Liver (tissue), 3 donors: ENCODE results near the gene NAV2.

Experiments used
- CTCF ChIP-seq: fragments of 150-350 bp; IDR thresholded peaks from 2 replicates; pipeline ENCODE4 v1.5.1; 2017; ENCODE audit warnings: improper control_type of control experiment, low read depth, low read length; ENCODE audit not compliant: missing input control
- FOXA1 ChIP-seq: IDR thresholded peaks from 2 replicates; pipeline ENCODE4 v1.6.1; 2016; ENCODE audit warnings: antibody characterized with exemption
- GABPA ChIP-seq, 2 donors: IDR thresholded peaks in 1 of 2; conservative IDR thresholded peaks in 1 of 2; 2 replicates each; pipeline ENCODE4 v1.6.1; 2016; ENCODE audit warnings: antibody characterized with exemption in 2 of 2, mild to moderate bottlenecking in 1 of 2, moderate library complexity in 1 of 2
- RAD21 ChIP-seq, 2 donors: IDR thresholded peaks; 2 replicates each; pipeline ENCODE4 v1.6.1; 2016; ENCODE audit warnings: antibody characterized with exemption in 2 of 2, mild to moderate bottlenecking in 2 of 2
- YY1 ChIP-seq: IDR thresholded peaks from 2 replicates; pipeline ENCODE4 v1.6.1; 2016; ENCODE audit warnings: antibody characterized with exemption, mild to moderate bottlenecking
- TF ChIP-seq, protein P1 (sequence below): IDR thresholded peaks from 2 replicates; pipeline ENCODE4 v1.6.1; 2016; ENCODE audit warnings: antibody characterized with exemption, mild to moderate bottlenecking
- donor health status: healthy.
- donor health status: healthy.

DNA sequence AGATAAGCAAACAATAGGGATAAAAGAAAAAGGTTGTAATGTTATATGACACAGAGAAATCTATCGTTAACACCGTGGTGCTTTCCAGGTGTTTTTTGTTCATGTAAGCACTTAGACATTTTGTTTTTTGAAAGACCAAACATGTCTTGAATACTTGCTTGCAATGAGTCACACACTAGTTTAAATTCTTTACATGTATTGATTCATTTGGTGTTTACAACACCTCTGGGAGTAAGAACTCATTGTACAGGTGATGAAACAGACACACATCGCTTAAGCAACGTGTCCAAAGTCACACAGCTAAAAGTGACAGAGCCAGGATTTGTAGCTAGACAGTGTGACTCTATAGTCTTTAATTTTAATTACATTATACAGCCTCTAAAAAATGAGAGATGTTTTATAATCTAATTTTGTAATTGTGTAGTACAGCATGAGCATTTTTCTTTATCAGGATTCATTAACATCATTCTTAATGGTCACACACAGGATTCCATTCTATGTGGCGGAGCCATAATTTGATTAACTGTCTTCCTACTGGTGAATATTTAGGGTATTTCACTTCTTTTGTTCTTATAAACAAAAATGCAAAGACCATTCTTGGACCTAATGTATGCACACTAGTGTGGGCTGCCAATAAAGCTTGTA, 298.8 kb downstream of the NAV2 start:
- TF ChIP-seq CTCF (no peak), RAD21 (IDR thresholded peaks at IDR 0.05) (peak; percentile 32 to 44), GABPA (IDR thresholded peaks at IDR 0.05 in 1 of 2, conservative IDR thresholded peaks at IDR 0.05 in 1 of 2) (peak in 1 of 2 donors; percentile 46), YY1 (peak; percentile 93), FOXA1 (peak; percentile 78)
- TF ChIP-seq, protein P1, sequence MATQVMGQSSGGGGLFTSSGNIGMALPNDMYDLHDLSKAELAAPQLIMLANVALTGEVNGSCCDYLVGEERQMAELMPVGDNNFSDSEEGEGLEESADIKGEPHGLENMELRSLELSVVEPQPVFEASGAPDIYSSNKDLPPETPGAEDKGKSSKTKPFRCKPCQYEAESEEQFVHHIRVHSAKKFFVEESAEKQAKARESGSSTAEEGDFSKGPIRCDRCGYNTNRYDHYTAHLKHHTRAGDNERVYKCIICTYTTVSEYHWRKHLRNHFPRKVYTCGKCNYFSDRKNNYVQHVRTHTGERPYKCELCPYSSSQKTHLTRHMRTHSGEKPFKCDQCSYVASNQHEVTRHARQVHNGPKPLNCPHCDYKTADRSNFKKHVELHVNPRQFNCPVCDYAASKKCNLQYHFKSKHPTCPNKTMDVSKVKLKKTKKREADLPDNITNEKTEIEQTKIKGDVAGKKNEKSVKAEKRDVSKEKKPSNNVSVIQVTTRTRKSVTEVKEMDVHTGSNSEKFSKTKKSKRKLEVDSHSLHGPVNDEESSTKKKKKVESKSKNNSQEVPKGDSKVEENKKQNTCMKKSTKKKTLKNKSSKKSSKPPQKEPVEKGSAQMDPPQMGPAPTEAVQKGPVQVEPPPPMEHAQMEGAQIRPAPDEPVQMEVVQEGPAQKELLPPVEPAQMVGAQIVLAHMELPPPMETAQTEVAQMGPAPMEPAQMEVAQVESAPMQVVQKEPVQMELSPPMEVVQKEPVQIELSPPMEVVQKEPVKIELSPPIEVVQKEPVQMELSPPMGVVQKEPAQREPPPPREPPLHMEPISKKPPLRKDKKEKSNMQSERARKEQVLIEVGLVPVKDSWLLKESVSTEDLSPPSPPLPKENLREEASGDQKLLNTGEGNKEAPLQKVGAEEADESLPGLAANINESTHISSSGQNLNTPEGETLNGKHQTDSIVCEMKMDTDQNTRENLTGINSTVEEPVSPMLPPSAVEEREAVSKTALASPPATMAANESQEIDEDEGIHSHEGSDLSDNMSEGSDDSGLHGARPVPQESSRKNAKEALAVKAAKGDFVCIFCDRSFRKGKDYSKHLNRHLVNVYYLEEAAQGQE, result peak; percentile 74
